HG02840 (cell line): ENCODE measurements around the gene ITGA3.

Source experiments
- ATAC-seq: cut with Tn5 transposase; IDR thresholded peaks from one replicate; pipeline ENCODE4 v1.9.1; 2021; ENCODE audit warnings: mild to moderate bottlenecking, moderate library complexity, moderate number of reproducible peaks; ENCODE audit not compliant: unreplicated experiment, low FRiP score

ITGA3 gene

DNA sequence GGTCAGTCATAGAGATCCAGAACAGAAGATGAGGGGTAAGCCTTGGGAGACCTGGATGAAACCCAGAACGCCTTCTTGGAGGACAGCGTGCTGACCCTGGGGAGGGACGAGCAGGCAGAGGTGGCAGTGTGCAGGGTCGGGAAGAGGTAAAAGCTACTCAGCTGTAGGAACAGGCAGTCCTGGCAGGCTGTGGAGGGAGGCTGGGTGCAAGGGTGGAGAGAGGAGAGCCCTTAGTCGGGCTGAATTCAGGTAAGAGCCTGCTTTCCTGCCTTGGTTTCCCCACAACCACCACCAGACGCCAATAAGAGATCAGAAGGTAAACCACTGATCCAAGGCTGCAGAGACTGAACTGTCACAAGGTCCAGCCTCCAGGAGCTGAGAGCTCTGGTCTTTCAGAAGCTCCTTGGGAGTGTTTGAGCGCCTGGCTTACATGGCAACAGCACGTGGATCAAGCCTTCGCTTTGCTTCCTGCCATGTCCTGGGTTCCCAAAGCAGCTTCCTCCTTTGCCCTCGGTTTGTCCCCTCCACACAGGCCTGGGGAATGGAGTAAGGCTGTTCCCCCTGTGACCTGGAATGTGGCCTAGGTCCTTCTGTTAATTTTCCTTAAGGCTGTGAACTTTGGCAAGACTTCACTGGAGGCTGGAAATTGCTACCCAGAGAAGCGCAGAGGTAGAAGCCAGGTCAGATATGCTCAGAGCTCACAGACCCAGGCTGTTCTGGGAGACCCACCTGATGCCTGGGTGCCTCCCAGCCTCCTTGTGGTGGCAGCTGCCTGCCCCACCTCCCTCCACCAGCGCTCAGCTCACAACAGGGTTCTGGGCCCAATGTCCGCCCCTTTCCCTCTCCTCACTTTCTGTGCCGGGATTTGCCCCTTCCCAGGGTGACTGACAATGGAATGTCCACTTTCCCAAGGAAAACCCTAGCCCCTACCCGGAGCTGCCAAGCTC lies 35.3 kb downstream of the ITGA3 start:
- ATAC-seq: no peak

DNA sequence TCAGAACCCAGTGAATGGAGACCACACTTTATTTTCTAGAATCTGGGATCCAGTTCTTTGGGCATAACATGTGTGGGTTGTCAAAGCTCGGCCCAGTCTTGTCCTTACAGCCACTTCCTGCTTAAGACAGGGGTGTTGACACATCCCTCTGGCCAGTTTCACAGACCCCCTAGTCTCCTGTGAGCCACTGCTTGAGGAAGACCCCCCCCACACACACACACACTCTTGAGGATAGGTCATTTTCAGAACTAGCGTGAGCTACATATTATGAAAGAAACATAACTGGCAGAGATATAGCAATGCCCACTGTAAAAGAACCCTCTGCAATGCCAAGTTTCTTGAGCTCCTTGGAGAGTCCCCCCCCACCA lies 36.0 kb downstream of the ITGA3 start:
- no peak for ATAC-seq

DNA sequence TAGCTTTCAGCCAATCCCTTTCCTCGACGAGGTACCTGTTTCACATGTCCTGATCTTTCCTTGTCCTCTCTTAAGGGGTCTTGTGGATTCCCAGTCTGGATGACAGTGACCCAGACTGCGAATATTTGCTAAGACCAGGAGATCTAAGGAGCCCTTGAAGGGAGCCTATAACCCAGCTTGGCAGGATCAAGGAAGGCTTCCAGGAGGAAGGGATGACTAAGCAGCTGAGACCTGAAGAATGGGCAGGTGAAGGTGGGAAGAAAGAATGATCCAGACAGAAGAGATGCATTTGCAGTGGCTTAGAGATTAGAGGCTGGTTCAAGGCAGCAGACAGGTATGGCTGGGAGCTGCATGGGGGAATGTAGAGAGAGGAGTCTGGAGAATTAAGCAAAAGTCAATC lies 37.3 kb downstream of the ITGA3 start:
- no peak for ATAC-seq

DNA sequence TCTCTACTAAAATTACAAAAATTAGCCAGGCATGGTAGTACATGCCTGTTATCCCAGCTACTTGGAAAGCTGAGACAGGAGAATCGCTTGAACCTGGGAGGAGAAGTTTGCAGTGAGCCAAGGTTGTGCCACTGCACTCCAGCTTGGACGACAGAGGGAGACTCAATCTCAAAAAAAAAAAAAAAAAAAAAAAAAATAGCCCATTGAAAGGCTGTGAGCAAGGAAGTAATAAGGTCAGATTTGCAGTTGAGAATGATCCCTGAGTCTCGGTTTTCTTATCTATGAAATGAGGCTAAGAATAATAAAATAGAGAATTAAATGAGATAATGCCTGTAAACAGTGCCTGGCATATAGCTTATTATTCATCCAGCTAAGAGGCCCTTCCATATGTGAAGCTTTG lies 37.9 kb downstream of the ITGA3 start:
- ATAC-seq: no peak

DNA sequence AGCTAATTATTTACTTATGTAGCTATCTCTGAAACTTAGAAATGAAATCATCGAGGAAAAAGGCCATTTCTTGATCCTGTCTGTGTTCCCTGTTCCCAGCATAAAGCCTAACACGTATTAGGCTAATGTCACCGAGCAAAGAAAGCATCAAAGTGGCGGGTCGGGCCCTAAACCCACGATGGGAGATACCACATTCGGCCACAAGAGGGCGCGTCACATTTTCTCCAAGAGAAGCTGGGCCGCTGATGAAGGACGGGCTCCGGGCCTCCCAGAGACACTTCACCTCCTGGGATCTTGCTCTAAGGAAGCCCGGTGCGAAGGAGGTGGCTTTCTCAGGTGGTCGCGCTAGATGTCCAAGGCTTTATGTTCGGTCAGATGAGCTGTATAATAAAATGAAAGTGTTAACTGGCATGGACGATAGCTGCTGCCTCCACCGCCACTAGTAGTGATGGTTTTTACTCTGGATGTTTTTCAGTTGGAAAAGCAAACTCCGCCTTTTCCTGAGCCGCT lies 38.4 kb downstream of the ITGA3 start:
- peak; percentile 33 for ATAC-seq

DNA sequence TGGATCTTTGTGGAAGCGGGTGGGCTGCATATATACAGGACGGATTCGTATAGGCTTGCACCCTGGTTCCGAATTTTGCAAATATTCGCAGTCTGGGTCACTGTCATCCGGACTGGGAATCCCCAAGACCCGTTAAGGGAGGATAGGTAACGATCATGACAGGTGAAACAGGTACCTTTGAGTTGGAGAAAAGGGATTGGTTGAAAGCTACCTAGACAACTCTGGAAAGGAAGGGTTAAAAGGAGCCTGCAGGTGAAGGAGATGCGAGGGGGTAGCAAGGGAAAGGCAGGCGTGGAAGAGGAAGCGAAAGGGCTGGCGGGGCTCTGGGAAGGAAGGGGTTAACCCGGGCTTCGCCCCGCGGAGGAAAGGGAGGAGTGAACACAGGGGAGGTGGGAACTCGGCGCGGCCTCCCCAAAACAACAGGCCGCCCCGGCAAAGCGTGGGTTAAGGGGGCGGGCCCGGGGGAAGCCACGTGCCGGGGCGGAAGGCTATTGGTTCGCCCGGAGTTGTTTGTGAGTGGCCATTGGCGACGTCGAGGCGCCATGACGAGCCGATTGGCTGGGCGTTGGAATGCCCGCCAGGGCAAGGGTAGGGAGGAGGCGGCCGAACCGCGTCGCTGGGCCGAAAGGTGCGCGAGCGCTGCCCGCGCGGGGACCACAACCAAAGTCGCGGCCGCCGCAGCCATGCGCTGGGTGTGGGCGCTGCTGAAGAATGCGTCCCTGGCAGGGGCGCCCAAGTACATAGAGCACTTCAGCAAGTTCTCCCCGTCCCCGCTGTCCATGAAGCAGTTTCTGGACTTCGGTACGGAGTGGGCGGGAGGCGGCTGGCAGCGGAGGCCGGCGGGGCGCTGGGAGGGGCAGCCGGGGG lies 39.1 kb downstream of the ITGA3 start, which contains the start of gene PDK2:
Gene PDK2, plus strand, starts transcription at position 599 of the 867 bp plus-strand sequence. Its CDS starts 85 bp downstream, at position 684.
- ATAC-seq: peak; percentile 84

DNA sequence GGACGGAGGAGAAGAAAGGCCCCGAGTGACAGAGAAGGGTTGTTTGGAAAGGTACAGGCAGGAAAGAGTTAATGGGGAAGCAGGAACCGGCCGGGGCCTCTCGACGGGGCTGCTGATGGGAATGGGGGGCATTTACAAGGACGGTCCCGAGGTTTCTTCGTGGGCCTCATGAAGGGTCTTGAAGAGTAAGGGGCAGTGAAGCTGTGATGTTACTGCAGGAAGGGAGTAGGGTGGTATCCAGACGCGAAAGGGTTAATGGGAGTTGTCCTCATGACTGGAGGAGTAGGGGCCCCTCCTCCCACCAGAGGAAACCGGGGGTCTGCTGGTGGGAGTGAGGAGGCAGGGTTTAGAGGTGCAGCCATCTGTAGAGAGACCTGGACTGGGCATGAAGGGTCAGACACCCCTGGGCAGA lies 39.7 kb downstream of the ITGA3 start:
- no peak for ATAC-seq

DNA sequence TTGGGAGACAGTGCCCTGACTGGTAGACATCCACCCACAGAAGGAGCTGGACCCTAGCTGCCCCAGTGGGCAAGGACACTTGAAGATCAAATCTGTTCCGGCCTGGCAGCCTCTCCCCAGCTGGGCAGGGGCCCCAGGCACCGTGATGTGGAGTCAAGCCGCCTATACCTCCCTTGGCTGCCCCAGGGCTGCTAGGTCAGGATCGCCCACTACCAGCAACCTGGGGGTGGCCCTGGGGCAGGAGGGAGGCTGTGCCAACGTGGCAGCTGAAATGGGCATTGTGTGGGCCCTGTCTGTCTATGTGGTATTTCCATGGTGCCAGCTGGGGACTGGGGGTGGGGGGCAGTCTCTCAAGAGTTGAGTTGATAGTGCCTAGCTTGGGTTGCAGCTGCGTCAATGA lies 40.2 kb downstream of the ITGA3 start:
- no peak for ATAC-seq

DNA sequence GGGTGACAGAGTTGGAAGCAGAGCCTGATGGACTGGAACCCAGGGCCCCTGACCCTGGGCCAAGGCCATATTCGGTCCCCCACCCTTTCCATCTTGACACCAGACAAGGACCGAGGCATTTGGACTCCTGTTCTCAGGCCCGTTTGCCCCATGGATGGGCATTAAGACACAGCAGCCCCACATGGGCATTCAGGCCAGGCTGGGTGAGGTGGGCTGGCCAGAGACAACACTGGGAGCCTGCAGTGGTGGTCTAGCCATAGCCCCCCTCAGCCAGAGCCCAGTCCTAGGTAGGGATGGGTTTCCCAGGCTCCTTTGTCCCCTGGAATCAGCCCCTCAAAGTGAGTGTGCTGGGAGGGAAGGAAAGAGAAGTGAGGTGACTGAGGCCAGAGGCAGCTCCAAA lies 40.8 kb downstream of the ITGA3 start:
- no peak for ATAC-seq

DNA sequence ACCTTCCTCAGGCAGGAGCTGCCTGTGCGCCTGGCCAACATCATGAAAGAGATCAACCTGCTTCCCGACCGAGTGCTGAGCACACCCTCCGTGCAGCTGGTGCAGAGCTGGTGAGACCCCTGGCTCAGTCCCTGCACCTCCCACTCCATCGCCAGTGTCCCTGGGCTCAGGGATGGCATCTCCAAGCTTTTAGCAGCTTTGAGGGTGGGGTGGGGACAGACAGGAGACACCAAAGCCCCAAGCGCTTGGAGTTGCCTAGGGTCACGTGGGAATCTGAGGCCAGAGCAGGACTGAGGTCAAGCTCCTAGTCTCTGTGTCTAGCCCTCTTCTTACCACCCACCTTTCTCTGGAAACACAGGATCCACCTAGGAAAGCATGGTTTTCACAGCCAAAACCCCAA lies 41.5 kb downstream of the ITGA3 start:
- no peak for ATAC-seq

DNA sequence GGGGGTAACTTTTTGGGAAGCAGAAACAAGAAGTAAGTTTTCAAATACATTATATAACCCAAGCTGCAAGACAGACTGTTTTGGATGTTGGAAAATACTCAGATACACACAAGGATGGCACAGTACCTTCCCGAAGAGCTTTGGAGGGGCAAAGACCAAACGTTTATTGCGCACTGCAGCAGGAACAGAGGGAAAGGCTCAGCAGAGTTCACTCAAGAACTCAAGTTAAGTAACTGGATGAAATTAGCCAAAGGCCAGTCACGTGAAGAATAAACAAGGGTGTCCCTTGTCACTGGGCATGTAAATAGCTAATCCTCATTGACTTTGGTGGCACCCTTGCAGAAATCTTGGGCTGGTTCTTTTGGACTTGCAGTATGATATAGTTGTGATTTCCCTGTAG lies 42.0 kb downstream of the ITGA3 start:
- ATAC-seq: no peak

DNA sequence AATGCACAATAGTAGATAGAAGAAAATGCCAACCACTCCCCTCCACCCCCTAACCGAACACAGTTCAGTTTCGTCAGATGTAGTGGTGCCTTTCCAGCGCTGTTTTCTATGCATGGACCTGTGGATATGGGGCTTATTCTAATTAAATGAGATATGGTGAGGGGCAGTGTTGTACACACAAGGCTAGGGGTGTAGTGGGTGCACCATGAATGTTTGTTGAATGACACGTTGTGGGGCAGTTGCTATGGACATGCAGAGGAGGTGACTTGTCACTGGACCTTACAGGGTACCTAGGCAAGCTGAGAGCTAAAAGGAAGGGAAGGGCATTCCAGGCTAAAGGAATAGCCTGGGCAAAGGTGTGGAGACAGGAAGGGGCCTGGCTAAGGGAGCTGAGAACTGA lies 42.7 kb downstream of the ITGA3 start:
- ATAC-seq: no peak

DNA sequence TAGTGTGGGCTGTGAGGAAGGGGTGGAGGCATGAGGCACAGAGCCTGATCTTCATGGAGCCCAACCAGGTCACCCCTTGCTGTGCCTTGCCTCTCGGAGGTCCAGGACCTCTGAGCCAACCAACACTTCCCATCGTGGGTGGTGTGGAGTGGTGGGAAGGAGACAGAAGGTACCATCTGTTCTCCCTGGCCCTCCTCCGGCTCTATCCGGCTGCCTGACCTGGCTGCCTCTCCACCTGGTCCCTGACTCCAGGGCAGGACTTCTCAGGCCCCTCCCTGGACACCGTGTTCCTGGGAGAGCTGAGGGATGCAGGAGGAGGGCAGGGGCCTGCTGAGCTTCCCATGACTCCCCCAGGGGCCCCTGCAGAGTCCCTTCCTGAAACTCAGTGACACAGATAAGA lies 43.1 kb downstream of the ITGA3 start:
- ATAC-seq: no peak

DNA sequence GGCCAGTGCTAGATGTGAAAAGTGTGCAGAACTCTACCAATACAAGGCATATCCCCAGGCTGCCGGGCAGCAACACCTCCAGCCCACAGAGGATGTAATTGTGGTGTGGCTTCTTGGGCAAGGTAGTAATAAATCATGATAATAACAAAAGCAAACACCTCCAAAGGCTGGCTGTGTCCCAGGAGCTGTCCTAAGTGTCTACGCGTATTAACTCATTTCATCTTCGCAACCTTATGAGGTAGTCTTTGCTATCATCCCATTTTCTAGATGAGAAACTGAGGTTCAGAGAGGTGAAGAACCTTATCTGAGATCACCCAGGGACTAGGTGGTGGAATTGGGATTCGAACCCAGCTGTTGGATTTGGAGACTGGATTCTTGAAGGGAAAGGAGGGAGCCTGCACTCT lies 44.6 kb downstream of the ITGA3 start:
- ATAC-seq: no peak

DNA sequence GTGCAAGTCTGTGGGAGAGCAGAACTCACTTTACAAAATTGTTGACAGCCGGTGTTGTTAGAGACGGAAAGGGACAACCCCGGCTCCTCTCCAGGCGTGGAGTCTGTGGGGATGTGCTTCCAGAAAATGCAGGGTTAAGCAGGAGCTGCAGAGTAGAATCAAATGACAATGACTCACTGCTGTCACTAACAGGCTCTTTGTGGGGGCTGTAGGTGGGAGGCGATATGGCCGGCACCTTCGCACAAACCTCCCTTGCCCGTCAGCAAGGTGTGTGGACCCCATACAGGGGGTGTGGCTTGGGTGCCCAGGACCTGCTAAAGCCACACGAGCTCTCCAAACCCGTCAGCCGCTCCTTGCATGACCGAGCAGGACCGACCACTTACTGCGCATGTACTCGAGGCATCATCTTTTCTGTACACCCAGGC lies 45.0 kb downstream of the ITGA3 start:
- ATAC-seq: no peak

DNA sequence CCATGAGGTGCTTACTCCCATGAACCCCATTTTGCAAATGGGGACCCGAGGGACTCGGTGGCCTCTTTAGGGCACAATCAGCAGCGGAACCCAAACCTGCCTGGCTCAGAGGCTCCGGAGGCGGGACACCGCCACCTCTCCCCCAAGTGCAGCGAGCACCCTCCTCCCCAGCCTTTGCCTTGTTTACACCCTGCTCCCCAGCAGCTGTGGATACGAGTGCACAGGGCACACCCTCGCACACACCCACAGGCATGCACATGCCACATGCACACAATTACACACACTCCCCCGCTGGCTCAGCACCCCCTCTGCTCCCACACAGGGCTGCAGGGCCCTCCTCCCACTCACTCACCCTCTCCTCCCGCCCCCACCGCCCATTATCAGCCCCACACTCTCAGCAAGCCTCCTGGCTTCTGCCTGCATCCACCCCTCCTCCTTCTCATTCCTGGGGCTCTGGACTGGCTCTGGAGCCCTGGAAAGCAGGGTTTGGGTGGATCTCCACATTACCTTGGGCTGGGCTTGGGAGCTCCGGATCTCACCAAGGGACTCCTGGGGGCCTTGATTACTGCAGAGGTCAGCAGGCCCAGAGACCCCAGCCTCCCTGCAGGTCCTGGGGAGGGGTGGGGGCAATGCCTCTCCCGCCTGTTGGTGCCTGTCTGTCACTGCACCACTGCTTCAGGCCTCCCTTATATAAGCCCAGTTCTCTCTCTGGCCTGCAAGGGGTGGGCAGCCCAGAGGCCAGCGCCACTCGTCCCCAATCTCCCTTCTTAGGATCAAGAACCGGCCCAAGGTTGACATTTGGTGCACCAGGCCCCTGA lies 45.6 kb downstream of the ITGA3 start:
- ATAC-seq: no peak

DNA sequence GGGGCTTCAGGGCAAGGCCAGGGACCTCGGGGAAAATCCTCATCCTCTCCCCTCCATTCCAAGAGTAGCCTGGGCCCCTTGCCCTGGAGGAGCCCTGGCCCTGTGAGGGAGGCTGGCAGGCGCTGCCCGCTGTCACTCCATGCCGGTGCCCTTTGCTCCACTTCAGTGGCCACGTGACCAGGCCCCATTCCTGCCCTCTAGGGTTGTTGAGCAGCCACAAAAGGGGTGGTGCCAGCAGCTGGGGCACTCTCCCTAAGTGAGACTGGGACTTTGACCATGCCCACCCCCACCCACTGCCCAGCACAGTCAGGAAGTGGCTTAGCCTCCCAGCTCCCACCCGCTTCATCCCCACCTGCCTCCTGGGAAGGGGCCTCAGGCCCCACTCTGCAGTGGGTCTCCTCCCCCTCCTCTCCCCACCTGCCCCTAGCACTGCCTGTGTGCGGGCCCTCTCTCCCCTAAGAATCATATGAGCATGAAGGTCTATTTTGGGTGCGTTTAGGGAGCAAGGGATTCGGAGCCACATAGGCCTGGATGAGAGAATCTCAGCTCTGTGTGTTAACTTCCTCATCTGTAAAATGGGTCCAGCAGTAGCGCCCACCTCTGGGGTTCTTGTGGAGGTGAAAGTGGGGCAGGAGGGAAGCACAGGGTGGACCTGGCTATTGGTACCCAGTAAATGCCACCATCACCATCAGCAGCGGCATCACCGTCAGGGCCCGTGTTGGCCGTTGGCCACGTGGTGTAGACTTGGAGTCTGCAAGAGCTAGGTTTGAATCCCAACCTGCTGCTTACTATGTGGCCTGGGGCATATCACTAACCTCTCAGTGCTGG lies 46.5 kb downstream of the ITGA3 start:
- ATAC-seq: no peak

DNA sequence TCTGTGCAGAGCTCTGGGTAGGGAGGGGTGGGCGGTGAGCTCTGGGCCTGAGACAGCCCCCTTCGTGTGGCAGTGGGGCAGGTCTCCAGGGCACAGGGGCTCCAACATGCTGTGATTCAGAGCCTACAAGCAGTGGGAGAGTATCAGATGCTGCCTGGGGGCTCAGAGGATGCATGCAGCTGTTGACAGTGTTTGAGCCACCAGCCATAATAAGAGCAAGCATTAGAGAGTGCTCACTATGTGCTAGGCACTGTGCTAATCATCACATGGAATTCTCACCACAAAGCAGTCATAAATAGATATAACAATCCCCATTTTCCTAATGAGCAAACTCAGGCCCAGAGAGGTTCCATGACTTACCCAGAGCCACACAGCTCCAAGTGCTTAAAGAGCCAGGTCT lies 47.3 kb downstream of the ITGA3 start:
- no peak for ATAC-seq

DNA sequence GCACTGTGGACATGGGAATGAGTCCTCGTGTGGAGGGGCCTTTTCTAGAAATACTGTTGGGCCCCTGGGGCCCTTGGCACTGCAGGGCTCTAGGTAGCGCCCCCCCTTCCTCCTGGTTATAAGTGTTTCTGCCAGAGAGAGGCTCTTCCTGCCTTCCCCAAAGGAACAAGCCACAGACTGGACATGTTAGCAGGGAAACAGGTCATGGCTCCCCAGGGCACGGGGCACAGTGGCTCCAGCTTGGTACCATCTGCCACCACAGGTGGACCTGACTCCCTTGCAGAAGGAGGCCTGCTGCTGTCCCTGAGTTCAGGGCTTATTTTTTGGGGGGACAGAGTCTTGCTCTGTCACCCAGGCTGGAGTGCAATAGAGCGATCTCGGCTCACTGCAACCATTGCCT lies 48.0 kb downstream of the ITGA3 start:
- no peak for ATAC-seq
